Activated T-helper 1 cell treated with anti-CD3 and anti-CD28 coated beads, Interleukin-12 subunit alpha, Interleukin-12 subunit beta, Interleukin-2, Interleukin-4 antibody, amounts not matched to agents 30 ng/mL and 10 ng/mL and 1 ng/mL, durations not matched to agents 14 hours and 24 hours and 36 hours (primary cell): Measurements from ENCODE around the gene HOXA10. TPM values are rescaled to one million over a fixed set of nuclear protein-coding genes. Genes with fewer than 3 reads are reported as not detected.

Experiments
- DNase-seq: peaks from one replicate; pipeline ENCODE4 v3.0.0; 2021; ENCODE audit warnings: low spot score
- H3K27ac Mint-ChIP-seq: one replicate; pipeline ENCODE4 v1.8.0; 2021; ENCODE audit warnings: mild to moderate bottlenecking, mixed read lengths
- H3K27me3 Mint-ChIP-seq: one replicate; pipeline ENCODE4 v1.8.0; 2022; ENCODE audit warnings: mild to moderate bottlenecking, moderate library complexity, mixed read lengths; ENCODE audit not compliant: insufficient read depth
- H3K36me3 Mint-ChIP-seq: one replicate; pipeline ENCODE4 v1.8.0; 2021; ENCODE audit warnings: low read depth, mixed read lengths
- H3K4me1 Mint-ChIP-seq: one replicate; pipeline ENCODE4 v1.8.0; 2021; ENCODE audit warnings: low read depth, mixed read lengths
- H3K4me3 Mint-ChIP-seq: one replicate; pipeline ENCODE4 v1.8.0; 2021; ENCODE audit warnings: mild to moderate bottlenecking, moderate library complexity, mixed read lengths
- H3K9me3 Mint-ChIP-seq: one replicate; pipeline ENCODE4 v1.8.0; 2021; ENCODE audit warnings: mixed read lengths
- intact Hi-C: fragments of 100-400 bp; cut with micrococcal nuclease; formaldehyde crosslinking; loops from one replicate; pipeline ENCODE4 v1.15.1; 2024
- total RNA-seq: library from RNA; stranded (reverse); gene quantifications from 2 replicates; pipeline ENCODE4 v1.2.3, GENCODE V29; 2022

Gene HOXA10
- total RNA-seq, 1 donor from 2014 or later = not detected

DNA sequence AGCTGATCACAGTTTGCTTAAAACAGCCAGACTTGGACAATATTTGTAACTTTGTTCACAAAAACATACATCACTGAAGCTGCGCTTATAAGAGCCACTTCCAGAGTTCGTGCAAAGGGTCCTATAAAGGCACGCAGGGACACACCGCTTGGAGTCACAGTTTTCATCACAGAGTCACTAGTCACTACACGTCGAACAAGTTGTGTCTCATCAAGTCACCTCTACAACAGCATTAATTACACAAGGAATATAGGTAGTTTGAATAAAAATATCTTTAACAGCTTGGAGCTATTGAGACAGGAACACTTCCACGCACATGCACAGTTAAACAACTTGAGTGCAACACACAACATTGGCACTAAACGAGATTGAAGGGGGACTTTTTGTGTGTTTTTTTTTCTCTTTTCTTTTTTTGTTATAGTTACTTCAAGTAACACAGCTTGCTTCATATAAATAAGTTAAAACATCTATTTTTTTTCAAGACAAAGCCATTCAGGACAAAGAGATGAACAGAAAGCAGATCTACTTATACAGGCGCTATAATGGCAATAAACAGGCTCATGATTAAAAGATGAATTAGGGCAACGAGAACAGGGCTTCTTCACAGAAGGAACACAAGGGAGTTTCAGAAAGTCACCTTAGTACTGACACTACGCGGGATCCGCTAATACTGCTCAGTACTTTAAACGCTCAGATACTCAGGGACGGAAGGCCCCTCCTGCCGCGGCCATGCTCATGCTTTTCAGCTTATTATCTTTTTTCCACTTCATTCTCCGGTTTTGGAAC is 32.8 kb downstream of the HOXA10 start:
- no peak for DNase-seq
- intact Hi-C loops = no loop called here
- H3K27ac Mint-ChIP-seq = no peak overlapping the region
- H3K27me3 Mint-ChIP-seq = peaks cover 28% of the 10 kb centered on the region
- H3K4me1 Mint-ChIP-seq = peaks cover under 1% of the 10 kb centered on the region
- no peak overlapping the region for H3K4me3 Mint-ChIP-seq
- H3K9me3 Mint-ChIP-seq = no peaks in the 10 kb centered on the region
- no peaks in the 10 kb centered on the region for H3K36me3 Mint-ChIP-seq

DNA sequence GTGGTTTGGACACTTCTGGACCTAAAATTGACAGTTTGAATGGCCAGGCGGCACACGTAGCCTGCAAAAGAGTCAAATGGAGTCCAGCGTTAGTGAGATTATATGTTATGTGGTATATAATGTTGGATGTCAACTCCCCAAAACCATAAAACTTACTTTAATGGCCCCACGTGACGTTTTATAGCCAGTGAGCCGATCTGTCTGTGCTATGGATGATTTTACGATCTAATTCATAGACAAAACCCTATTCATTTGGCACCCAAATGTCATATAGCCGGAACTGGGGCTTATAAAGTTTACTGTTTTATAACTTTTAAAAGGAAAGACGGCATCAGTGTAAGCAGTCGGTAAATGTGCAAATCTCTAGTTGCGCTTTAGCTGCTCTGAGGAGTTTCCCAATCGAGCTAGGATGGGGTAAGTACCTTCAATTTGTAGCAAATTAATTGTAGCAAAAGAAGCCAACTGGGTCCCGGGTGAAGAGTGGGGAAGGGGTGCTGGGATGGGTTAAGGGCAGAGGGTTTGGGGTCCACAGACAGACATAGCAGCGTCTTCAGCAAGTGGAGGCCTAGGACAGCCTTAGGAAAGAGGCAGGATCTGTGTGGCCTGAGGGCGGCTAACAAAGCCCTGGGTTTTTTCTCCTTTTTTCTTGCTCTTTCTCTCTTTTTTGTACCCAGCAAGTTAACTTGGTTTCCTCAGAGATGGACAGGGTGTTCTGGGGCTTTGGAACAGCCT is 33.8 kb downstream of the HOXA10 start:
- intact Hi-C loops = no loop called here
- H3K27me3 Mint-ChIP-seq = peaks cover 22% of the 10 kb centered on the region
- no peaks in the 10 kb centered on the region for H3K9me3 Mint-ChIP-seq
- H3K36me3 Mint-ChIP-seq = no peaks in the 10 kb centered on the region
- no peak for DNase-seq
- peaks cover 11% of the 10 kb centered on the region for H3K4me1 Mint-ChIP-seq
- H3K4me3 Mint-ChIP-seq = no peak overlapping the region
- H3K27ac Mint-ChIP-seq = no peak overlapping the region

DNA sequence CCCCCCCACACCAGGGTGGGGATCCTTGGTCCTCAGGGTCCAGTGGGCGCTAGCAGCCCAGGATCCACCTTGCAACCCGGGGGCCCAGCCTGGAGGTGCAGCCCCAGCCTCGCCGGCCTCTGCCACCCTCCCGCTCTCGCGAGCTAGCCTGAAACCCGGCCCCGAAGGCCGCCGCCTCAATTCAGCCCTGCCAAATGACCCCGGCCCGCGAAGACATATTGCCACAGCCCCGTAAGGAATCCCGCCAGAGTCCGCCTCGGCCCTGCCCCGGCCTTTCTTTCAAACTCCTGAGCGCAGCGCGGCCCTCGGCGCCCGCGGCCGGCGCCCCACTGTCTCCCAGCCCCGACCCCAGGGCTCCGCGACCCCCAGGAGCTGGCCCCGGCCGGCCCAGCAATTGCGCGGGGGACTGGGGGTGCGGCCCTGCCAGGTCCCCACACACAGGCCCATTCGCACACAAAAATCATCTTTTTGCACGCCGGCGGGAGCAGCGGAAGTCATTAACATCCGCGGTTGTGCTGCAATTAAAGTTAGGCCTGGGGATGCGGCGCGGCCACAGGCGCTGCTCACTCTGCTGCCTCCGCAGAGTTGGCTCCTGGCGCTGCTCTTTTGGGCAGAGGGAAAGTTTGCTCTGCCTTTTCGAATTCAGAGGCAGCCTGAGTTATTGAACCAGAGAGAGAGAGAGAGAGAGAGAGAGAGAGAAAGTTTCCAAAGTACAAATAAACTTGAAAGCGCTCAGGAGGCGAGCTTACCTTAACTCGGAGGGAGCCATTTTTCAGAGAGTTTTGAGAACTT is 34.6 kb downstream of the HOXA10 start:
- no peak overlapping the region for H3K4me3 Mint-ChIP-seq
- H3K36me3 Mint-ChIP-seq = no peaks in the 10 kb centered on the region
- no peak overlapping the region for H3K27ac Mint-ChIP-seq
- intact Hi-C loops = no loop called here
- no peaks in the 10 kb centered on the region for H3K9me3 Mint-ChIP-seq
- peaks cover 19% of the 10 kb centered on the region for H3K4me1 Mint-ChIP-seq
- no peak for DNase-seq
- peaks cover 22% of the 10 kb centered on the region for H3K27me3 Mint-ChIP-seq

DNA sequence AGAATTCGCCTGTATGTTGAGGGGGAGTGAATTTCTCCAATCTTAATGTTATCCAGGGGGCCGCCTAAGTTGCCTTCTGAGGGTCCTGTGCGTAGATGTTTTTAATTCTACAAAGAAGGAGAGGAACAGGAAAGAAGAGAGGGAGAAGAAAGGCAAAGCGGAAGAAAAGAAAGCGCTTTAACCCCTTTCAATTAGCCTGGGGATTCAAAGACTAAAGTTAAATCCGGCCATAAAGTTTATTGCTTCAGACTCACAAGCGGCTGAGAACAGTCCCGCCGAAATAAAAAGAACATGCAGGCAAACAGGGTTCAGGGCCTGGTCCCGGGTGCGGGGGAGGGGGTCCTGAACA is 35.2 kb downstream of the HOXA10 start:
- Mint-ChIP-seq H3K27me3 (peaks cover 25% of the 10 kb centered on the region), H3K4me1 (peaks cover 25% of the 10 kb centered on the region), H3K36me3 (no peaks in the 10 kb centered on the region), H3K9me3 (no peaks in the 10 kb centered on the region), H3K27ac (no peak overlapping the region), H3K4me3 (no peak overlapping the region)
- DNase-seq = no peak
- intact Hi-C loops = no loop called here

DNA sequence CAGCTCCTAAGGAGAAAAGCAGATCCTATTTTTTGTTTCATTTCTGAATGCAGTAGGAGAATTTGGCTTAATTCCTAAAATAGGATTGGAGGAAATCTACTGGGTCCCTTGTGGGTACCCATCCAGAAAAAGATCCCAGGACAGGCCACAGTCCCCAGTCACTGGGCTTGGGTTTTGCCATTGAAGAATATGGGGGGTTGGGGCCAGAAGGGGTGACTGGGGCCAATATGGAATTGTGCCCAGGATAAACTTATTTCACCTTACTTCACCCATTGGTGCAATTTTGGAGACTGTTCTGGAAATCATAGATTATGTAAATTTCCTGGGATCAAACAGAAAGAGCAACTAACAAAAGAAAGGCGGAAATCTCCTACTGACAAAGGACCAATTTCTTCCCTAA is 35.6 kb downstream of the HOXA10 start:
- no peaks in the 10 kb centered on the region for H3K9me3 Mint-ChIP-seq
- H3K27me3 Mint-ChIP-seq = peaks cover 27% of the 10 kb centered on the region
- no peak for DNase-seq
- intact Hi-C loops = no loop called here
- H3K4me3 Mint-ChIP-seq = no peak overlapping the region
- H3K36me3 Mint-ChIP-seq = no peaks in the 10 kb centered on the region
- H3K27ac Mint-ChIP-seq = no peak overlapping the region
- peaks cover 28% of the 10 kb centered on the region for H3K4me1 Mint-ChIP-seq

DNA sequence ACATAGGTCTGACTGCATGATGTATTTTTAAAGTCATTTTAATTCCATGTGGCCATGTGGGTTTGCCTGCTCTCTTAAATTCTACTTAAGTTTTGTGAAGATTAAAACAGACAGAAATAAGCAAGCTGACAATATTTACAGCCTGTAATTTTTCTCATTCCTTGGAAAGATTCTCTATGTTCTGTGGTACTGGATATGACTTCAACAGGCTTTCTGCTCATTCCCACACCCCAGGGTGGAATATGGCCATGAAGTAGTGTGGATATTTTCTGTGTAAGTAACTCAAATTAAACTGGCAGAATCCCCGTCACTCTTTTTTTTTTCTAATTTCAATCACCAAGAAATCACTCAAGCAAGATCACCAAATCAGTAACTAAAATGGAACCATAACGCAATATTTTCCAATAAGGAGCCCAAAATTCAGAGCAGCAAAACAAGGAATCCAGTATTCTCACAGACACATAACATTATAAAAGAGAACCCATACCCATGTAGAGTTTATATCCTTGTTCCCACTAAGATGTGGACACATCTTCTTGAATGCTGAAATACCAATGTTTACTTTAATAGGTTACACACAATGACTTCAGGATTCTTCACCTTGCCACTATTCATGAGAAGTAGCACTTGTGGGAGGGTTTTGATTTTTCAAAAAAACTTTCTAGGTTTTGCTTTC is 36.3 kb downstream of the HOXA10 start:
- H3K4me3 Mint-ChIP-seq = no peak overlapping the region
- intact Hi-C loops = no loop called here
- peaks cover 3% of the 10 kb centered on the region for H3K36me3 Mint-ChIP-seq
- H3K9me3 Mint-ChIP-seq = no peaks in the 10 kb centered on the region
- H3K4me1 Mint-ChIP-seq = peaks cover 33% of the 10 kb centered on the region
- no peak overlapping the region for H3K27ac Mint-ChIP-seq
- peaks cover 33% of the 10 kb centered on the region for H3K27me3 Mint-ChIP-seq
- no peak for DNase-seq

DNA sequence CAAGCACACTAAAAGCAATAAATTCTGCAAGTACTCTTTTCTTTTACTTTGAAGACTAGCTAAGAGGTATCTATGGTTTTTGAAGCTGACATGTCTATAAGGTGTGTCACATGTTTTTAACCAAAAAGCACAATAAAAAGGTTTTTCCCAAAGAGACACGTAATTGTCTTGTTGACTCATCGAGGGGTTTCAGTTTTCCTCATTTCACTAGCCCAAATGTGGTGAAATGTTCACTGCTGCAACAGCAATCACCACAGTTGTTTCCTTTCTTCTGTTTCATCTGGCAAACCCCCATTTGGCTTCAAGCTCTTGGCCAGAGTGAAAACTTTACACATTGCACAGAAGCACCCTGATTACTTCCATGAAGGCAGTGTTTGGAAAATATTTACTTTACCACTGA is 39.7 kb downstream of the HOXA10 start:
- H3K4me3 Mint-ChIP-seq = peak overlapping the region; percentile 56
- no peak for DNase-seq
- intact Hi-C loops = loop anchor here (1.0 to 5.0 kb wide), 5 partner anchors 16 to 1018 kb away; partner anchors contain the start of gene SKAP2

DNA sequence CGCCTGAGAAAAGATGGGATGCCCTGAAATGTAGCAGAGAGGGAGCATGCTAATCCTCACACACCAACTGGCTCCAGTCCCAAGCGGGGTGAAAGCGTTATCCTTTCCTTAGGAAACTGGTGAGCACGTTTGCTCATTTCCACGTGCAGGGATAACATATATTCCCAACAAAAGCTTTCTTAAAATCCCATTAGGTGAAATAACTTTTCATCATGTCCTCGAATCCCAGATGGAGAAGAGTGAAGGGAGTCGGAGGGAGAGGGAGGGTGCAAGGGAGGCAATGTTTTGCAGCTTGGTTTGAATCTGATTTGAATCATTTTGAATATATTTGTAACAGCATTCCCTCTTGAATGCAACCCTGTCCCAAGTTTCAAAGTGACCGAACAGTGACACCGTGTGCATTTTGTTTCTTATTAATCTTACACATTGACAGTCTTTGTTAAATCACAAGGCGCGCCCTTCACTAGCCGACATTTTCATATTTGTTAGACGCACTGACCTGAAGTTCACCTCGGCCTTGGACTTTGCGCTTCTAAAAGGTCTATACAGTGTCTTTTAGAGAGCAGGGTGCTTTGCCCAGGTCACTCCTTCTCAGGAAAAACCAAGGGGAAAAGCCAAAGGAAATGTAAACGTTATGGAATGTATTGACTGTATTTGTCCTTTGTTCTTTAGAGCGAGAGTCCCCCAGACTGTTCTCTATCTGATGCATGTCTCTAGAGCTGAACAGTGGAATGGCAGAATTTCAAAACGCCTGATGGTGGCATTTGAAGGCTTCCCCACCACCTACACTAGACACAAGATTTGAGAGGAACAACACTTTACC is 40.5 kb downstream of the HOXA10 start:
- intact Hi-C loops = loop anchor here (1.0 to 5.0 kb wide), 5 partner anchors 17 to 1019 kb away; partner anchors contain the start of gene SKAP2
- Mint-ChIP-seq H3K4me3 (peak overlapping the region; percentile 20), H3K27ac (peak overlapping the region; percentile 31), H3K9me3 (no peaks in the 10 kb centered on the region), H3K4me1 (peaks cover 33% of the 10 kb centered on the region), H3K36me3 (peaks cover 3% of the 10 kb centered on the region), H3K27me3 (peaks cover 38% of the 10 kb centered on the region)
- DNase-seq = no peak

More for the DNA sequence above, 39.7 kb downstream of the HOXA10 start:
- Mint-ChIP-seq H3K4me1 (peaks cover 33% of the 10 kb centered on the region), H3K27ac (peak overlapping the region; percentile 30), H3K9me3 (no peaks in the 10 kb centered on the region), H3K27me3 (peaks cover 36% of the 10 kb centered on the region), H3K36me3 (peaks cover 3% of the 10 kb centered on the region)

DNA sequence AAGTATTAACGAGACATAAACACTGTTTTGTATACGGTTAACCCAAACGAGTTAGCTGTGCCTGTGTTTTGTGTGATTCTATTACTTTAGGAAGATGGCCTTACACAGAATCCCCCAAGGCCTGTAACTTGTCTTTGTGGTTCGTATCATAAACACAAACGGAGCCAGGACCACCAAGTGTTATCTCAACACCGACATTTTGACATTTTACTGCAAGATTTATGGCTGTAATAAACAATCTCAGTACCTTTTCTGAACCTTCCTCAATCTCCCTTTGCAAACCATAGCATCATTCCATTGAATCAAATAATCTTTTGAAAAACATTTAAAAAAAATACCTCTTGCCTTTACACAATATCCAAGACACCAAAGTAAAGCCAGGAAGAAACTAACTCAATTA is 41.1 kb downstream of the HOXA10 start:
- Mint-ChIP-seq H3K27me3 (peaks cover 39% of the 10 kb centered on the region), H3K27ac (no peak overlapping the region), H3K4me1 (peaks cover 33% of the 10 kb centered on the region), H3K36me3 (peaks cover 3% of the 10 kb centered on the region), H3K4me3 (no peak overlapping the region), H3K9me3 (no peaks in the 10 kb centered on the region)
- intact Hi-C loops = loop anchor here (5.0 kb wide), 1 partner anchor 1019 kb away; no protein-coding TSS in a partner anchor
- no peak for DNase-seq

DNA sequence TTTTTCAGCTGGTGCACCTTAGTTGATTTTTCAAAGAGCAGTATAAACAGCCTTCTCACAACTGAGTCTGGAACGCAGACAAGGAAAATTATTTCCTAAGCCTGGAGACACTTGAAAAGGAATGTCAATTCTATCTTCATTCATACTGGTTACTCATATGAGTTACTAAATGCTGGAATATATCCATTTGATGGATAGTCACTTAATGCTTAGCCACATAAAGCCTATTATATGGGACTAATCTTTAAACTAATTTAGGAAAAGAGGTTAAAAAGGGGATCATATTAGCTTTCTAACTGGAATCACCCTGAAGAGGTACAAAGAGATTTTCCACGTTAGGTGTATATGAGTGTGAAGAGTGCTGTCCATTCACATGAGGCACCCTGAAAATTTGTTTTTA is 41.9 kb downstream of the HOXA10 start:
- Mint-ChIP-seq H3K36me3 (peaks cover 3% of the 10 kb centered on the region), H3K4me1 (peaks cover 33% of the 10 kb centered on the region), H3K4me3 (no peak overlapping the region), H3K9me3 (no peaks in the 10 kb centered on the region), H3K27ac (no peak overlapping the region), H3K27me3 (peaks cover 46% of the 10 kb centered on the region)
- intact Hi-C loops = loop anchor here (5.0 kb wide), 1 partner anchor 1020 kb away; no protein-coding TSS in a partner anchor
- DNase-seq = no peak

DNA sequence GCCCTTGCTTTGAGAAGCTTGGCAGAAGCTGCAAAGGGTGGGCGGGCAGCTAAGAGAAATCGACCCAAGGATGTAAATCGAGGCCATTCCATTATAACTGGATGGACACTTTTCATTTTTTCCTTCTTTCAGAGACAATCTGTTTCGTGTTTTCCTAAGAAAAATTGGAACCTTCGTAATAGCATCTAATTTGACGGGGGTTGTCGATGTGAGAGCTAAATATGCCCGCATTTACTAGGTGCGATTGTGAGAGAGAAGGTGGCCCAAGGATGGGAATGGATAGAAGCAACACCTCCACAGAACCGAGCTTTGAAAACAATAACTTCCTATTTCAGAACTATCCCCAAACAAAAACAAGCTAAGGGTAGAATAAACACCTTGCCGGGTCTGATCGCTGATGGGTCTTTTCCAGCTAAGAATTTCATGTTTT is 42.7 kb downstream of the HOXA10 start:
- Mint-ChIP-seq H3K4me3 (peak overlapping the region; percentile 33), H3K9me3 (no peaks in the 10 kb centered on the region), H3K27ac (no peak overlapping the region), H3K27me3 (peaks cover 49% of the 10 kb centered on the region), H3K36me3 (peaks cover 3% of the 10 kb centered on the region), H3K4me1 (peaks cover 33% of the 10 kb centered on the region)
- intact Hi-C loops = loop anchor here (5.0 kb wide), 1 partner anchor 1021 kb away; no protein-coding TSS in a partner anchor
- no peak for DNase-seq
